HG02885 (cell line): Measurements from ENCODE around the gene LRMDA.

Source experiments
- ATAC-seq: cut with Tn5 transposase; IDR thresholded peaks from one replicate; pipeline ENCODE4 v1.9.1; 2021; ENCODE audit warnings: mild to moderate bottlenecking; ENCODE audit not compliant: unreplicated experiment, poor library complexity

The LRMDA gene

DNA sequence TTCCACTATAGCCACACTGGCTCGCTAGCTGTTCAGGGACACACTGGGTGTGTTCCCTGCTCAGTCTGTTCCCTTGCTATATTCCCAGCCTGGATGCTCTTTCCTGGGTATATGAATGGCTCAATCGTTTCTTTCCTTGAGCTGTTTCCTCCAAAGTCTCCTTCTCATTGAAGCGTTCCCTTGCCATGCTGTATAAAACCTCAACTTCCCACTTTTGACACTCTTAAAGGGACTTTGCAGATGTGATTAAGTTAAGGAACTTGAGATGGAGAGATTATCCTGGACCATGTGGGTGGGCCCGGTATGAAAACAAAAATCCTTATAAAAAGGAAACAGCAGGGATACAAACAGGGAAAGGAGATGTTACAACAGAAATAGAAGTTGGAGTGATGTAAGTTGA, 973.1 kb downstream of the LRMDA start:
- ATAC-seq = no peak

DNA sequence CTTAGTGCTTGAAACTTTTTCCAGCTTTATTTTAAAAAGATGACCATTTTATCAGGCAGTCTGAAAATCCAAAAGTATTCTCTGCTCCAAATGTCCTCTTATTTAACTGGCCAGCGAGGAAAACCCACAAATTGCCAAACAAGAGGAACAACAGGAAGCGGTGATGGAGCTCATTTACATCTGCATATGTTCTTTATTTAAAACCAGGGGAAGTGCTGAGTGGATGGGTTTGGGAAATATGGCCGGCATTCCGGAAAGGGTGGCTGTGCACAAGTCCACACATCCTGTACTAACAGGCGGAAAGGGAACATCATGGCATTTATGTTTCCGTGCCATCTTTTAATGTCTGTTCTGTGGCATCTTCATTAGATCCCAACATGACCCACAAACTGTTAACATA, 974.5 kb downstream of the LRMDA start:
- ATAC-seq = no peak

DNA sequence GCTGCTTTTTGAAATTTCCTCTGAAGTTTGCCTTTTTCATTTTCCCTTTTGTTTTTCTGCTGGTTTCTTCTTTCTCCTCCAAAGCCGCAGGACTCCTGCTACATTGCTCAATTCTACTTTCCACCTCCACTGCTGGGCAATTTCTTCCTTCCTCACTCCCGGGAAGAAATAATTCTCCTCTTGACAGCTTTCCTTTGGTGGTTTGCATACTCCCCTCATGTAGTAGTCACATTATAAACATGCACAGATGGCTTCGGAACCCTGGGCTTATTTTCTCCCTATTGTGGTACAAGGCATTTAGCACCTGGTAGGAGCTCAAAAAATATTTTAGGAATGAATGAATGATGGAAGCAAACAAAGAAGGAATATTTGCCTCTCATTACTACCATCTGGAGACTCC, 977.2 kb downstream of the LRMDA start:
- no peak for ATAC-seq

DNA sequence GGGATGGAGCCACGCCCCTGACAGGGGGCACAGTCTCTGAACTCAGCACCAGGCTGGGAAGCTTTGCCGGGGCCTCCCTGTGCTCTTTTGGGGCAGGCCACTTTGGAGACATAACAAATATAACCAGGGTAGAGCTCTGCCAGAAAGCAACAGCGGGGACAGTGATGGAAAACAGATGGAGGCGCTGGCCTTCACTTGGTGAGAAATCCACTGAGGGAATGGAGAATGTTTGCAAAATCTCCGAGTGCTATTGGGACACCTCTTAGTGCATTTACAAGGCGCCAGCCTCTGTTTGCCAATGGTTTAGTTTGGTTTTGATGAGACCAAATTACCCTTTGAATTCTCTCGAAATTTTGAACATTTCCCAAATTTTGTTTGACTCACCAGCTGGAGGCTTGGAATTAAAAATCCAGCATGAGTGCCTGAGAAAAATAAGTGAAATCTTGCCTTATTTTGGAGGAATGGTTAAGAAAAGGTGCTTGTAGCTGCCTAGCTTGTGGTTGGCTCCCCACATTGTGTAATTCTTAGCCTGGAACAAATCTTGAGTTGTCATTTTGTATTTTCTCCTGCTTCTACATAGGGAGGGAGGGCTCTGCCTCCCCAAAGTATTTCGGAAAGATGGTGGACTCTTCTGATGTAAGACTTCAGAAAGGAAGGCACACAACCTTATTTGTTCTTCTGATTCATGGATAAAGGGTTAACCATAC, 980.5 kb downstream of the LRMDA start:
- ATAC-seq = no peak

GRCh38 chr10:76415554-76415953, 984.1 kb downstream of the LRMDA start:
- no peak for ATAC-seq

GRCh38 chr10:76416642-76417041, 985.2 kb downstream of the LRMDA start:
- no peak for ATAC-seq

DNA sequence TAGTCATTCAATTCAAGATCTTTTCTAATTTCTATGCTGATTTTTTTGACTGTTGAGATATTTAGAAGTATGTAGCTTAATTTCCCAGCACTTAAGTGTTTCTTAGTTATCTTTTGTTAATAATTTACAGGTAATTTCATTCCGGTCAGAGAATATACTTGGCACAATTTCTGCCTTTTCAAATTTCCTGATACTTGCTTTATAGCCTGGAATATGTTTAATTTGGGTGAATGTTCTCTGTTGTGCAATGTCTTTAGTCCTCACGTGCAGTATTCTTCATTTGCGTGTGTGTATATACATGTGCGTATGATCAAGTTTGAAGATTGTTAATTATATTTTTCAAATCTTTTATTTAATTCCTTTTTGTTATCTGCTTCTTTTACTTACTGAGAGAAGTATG, 989.3 kb downstream of the LRMDA start:
- ATAC-seq = no peak

DNA sequence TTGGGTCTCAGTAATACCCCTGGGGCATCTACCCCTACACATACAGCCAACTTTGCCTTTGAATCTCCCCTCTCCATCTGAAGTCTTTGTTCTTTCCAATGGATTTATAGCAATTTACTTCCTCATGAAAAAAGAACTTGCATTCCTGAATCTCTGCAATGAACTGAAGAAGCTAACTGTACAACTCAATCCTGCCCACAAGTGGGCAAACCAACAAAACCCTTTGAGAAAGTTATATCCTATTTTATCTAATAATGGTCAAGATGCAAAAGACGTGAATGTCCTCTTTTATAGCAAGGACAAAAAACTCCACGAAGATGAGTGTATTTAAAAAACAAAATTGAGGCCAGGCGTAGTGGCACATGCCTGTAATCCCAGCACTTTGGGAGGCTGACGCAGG, 991.3 kb downstream of the LRMDA start:
- ATAC-seq = no peak

GRCh38 chr10:76428551-76429367, 997.3 kb downstream of the LRMDA start:
- no peak for ATAC-seq

- ATAC-seq = no peak
Measured at GRCh38 chr10:76429368-76430060, 998.1 kb downstream of the LRMDA start.

GRCh38 chr10:76430061-76430645, 998.7 kb downstream of the LRMDA start:
- ATAC-seq = no peak

DNA sequence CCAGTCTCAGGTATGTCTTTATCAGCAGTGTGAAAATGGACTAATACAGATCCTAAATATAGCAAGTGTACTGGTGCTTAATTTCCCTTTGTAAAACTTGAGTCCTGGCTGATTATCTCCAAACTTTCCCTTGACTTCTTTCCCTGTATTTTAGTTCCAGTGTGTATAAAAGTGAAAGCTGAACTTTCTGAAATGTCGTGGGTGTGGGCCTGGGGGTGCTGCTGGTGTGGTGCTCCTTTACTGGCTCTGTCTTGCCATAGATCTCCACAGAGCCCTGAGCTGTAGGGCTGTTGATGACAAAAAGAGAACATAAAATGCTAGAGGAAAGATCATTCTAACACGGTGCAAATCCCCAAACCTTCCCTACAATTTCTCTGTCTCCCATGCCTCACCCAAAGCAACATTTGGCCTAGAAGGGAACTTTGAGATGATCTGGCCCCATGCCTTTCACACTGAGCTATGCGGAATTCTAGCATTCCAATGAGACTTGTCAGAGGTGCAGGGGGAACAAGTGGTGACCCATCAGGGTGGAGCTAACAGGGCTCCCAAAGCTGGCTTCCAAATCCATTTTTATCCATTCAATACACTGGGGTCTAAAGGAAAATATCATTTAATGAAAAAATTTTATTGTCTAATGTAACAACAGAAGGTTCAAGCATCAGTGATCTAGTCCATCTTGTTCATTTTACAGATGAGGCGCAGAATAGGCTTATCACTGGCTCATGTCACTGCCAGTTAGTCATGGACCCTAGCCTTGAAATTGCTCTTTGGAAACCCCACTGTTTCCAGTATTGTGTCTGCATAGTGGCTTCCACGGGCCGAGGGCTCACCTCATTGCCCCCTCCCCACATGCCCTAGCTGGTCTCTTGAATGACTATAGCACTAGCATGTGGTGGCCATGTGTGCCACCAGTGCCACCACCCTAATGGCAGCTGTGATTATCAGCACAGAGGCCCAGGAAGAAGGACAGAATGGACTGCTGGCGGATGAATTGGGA, 1000.9 kb downstream of the LRMDA start:
- no peak for ATAC-seq

DNA sequence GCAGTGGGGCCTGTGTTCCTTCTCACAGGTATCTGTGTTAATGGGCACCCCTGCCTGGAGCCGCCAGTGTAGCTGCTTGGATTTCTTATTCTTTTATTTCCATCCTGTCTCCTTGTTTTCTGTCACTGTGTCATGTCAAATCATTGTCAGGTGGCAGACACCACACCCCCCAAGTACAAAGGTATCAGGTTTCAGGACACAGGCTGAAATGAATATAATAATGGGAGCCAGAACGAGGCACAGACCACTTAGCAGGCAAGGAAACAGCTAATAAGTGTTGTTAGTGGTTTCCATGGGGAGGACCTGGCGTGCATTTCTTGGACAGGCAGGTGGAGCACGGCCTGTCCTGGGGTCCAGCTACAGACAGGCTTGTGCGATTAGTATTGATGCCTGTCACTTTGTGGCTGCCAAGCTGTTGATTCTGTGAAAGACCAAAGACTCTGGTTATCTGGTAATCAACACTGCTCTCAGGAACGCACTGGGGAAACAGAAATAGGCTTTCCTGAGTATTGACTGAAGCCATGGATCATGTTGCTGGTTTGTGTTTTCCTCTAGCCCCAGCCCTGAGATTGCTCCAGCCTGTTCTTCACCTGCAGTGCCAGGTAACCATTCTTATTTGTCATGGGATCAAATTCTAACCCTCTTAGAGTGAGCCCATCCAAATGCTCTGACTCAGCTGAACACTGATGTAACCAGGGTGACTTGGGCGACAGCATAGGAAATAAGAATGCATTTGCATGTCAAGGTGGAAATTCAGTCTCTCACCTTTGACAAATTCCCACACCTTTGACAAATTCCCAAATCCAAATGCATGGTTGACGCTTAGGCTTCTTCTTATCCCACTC, 1002.0 kb downstream of the LRMDA start:
- ATAC-seq = no peak

DNA sequence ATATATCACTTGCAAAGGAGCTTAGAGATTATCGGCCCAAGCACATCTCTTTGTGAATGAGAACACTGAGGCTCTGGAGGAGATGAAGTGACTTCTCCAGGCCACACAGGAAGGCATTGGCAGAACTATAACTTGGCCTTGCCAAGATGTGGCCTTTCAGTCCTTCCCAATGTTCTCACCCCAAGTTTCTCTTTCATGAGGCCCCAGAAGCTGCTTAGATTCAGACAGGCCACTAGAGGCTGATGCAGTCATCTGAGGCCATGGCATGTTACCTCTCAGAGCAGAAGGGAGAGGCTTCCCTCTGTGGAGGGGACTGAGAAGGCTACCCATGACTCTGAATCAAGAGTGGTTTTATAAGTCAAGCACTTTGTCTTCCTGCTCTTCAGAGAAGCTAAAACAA, 1003.7 kb downstream of the LRMDA start:
- ATAC-seq = no peak

DNA sequence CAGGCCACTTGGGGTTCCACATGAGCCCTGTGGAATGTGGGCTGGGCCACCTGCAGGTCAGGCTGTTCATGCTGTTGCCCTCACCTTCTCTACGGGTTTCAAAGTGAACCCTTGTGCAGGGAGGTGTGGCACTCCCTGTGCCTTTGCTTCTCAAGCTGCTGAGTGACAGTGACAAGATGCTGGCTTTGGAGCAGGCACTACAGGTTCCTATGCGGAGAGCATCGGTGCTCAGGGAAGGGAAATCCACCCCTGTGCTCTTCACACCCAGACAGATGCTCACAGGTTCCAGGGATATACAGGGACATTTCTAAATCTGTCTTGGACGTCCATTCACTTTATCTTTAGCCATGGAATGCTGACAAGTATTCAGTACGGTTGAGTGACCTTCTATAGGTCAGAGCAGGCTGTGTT, 1005.0 kb downstream of the LRMDA start:
- ATAC-seq = no peak

GRCh38 chr10:76436981-76437380, 1005.6 kb downstream of the LRMDA start:
- ATAC-seq = no peak

DNA sequence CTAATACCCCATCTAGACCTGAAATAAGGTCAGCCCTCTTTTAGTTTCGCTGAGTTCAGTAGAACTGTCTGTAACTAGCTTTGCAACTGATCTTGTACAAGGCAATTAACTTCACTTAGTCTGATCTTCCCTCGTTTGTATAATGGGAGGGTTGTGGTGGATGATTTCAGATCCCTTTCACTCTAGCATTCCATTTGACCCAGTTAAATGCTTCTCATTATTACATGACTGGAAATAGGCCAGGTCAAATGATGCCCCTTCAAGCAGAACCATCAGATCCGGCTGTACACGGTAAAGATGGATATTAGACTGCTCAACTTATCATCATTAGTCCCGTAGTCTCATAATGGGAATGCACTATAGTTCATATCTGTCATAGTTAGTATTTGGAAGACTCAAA, 1009.0 kb downstream of the LRMDA start:
- ATAC-seq = no peak

DNA sequence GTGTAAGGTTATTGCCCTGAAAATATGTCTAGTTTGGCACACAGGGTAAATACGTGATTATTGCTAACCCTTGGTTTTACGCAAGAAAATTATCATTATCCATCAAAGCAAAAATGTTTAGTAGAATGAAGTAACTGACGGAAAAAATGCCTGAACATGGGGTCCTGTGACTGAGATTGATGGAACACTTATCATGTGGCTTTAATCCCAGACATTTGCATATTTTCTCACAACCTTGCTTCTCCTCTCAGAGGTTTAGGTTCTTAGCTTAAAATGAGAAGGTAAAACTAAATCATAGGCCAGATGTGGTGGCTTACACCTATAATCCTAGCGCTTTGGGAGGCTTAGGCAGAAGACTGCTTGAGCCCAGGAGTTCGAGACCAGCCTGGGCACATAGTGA, 1010.7 kb downstream of the LRMDA start:
- ATAC-seq = no peak
